HepG2 (cell line): ENCODE results near the gene COBL. TPM values are rescaled to one million over a fixed set of nuclear protein-coding genes. Genes with fewer than 3 reads are reported as not detected.

Experiments
- ATAC-seq: fragments of 200-7000 bp; cut with Tn5 transposase; 3 replicates; pipeline ENCODE4 v1.9.1; 2020; ENCODE audit warnings: mild to moderate bottlenecking, moderate library complexity
- BruUV-seq: library from RNA; stranded (reverse); fragments of 400-500 nt; replicated peaks from 2 replicates; lab custom pipeline; 2021; lab: Mats Ljungman, UMichigan
- CTCF ChIA-PET: fragments of 300-600 bp; formaldehyde crosslinking; extraction: SDS; loops from one replicate; lab custom pipeline; 2021; ENCODE audit warnings: low total read pairs, inconsistent platforms, low intra/inter-chr PET ratio; lab: Yijun Ruan, JAX
- POLR2A ChIA-PET: fragments of 350-600 bp; sonication (Branson Sonifier 250); formaldehyde crosslinking; loops from one replicate; lab custom pipeline; 2020; ENCODE audit warnings: antibody characterized with exemption, inconsistent platforms; lab: Yijun Ruan, JAX
- DNase-seq: peaks from one replicate; pipeline ENCODE4 v3.0.0-alpha.2; 2015; ENCODE audit warnings: low spot score
- FAIRE-seq: peaks from 3 replicates; lab custom pipeline; 2011; peaks lifted over from hg19 to GRCh38; lab: Jason Lieb, UNC
- H2AFZ ChIP-seq: one replicate; pipeline ENCODE4 v1.6.1; 2011; ENCODE audit warnings: low read length, inconsistent platforms
- H3K27ac ChIP-seq: fragments of 300-600 bp; 3 replicates; pipeline ENCODE4 v1.8.0; 2011; ENCODE audit warnings: mixed run types, mild to moderate bottlenecking, mixed read lengths, low read length, inconsistent platforms; ENCODE audit not compliant: insufficient read depth; ENCODE audit errors: extremely low read length
- H3K27me3 ChIP-seq, 2 experiments: fragments of 200-600 bp in 1 of 2; 2 replicates in 1 of 2; 3 replicates in 1 of 2; pipeline versions ENCODE4 v1.6.0 to v1.8.0; 2011; ENCODE audit warnings: low read length in 2 of 2, mild to moderate bottlenecking in 2 of 2, moderate library complexity in 2 of 2, inconsistent platforms in 1 of 2; ENCODE audit not compliant: insufficient read depth in 2 of 2, control insufficient read depth in 1 of 2
- H3K36me3 ChIP-seq, 2 experiments: fragments of 200-600 bp in 1 of 2; replicated peaks in 1 of 2; 2 replicates in 1 of 2; 3 replicates in 1 of 2; pipeline versions ENCODE4 v1.5.1 to v1.8.0; 2011; ENCODE audit warnings: low read length in 2 of 2, inconsistent platforms in 1 of 2; ENCODE audit not compliant: insufficient read depth in 2 of 2, control insufficient read depth in 1 of 2
- H3K4me1 ChIP-seq: 2 replicates; pipeline ENCODE4 v1.5.1; 2012; ENCODE audit warnings: low read length, inconsistent platforms; ENCODE audit not compliant: insufficient read depth
- H3K4me2 ChIP-seq: 2 replicates; pipeline ENCODE4 v1.6.0; 2011; ENCODE audit warnings: low read depth, low read length, inconsistent platforms
- H3K4me3 ChIP-seq, 3 experiments: fragments of 200-600 bp in 1 of 3; sonication (generic), shearing (Covaris generic) in 1 of 3; replicated peaks in 1 of 3; 2 replicates each; pipeline ENCODE4 v1.5.1; 2011 to 2016; ENCODE audit warnings: low read length in 3 of 3, inconsistent platforms in 2 of 3, low read depth in 2 of 3, mild to moderate bottlenecking in 2 of 3, control low read depth in 1 of 3, mixed read lengths in 1 of 3; ENCODE audit not compliant: insufficient read depth in 1 of 3
- H3K79me2 ChIP-seq: one replicate; pipeline ENCODE4 v1.6.1; 2011; ENCODE audit warnings: low read length, inconsistent platforms; ENCODE audit not compliant: insufficient read depth
- H3K9ac ChIP-seq: 2 replicates; pipeline ENCODE4 v1.6.0; 2011; ENCODE audit warnings: mild to moderate bottlenecking, low read depth, low read length, inconsistent platforms; ENCODE audit not compliant: insufficient read depth
- H3K9me3 ChIP-seq: 2 replicates; pipeline ENCODE4 v1.5.1; 2012; ENCODE audit warnings: mild to moderate bottlenecking, low read length
- H4K20me1 ChIP-seq: 2 replicates; pipeline ENCODE4 v1.6.0; 2011; ENCODE audit warnings: inconsistent platforms, mild to moderate bottlenecking, low read length, moderate library complexity; ENCODE audit not compliant: insufficient read depth
- NCOA1 ChIP-seq: sonication (generic); formaldehyde crosslinking; IDR thresholded peaks from 2 replicates; pipeline ENCODE4 v1.9.0; 2021; ENCODE audit warnings: missing genetic modification reagents
- NR2C2 ChIP-seq: sonication (generic); formaldehyde crosslinking; IDR thresholded peaks from 2 replicates; pipeline ENCODE4 v1.4.0; 2020; ENCODE audit warnings: missing genetic modification reagents, mild to moderate bottlenecking, moderate library complexity, borderline replicate concordance
- ZFP62 ChIP-seq: sonication (generic); formaldehyde crosslinking; IDR thresholded peaks from 2 replicates; pipeline ENCODE4 v1.4.0; 2020; ENCODE audit warnings: missing genetic modification reagents
- ZNF558 ChIP-seq: sonication (generic); formaldehyde crosslinking; IDR thresholded peaks from 2 replicates; pipeline ENCODE4 v1.9.0; 2022; ENCODE audit warnings: mild to moderate bottlenecking, missing genetic modification reagents, borderline replicate concordance
- WGBS: methylation state at CpG from one replicate; pipeline ENCODE4 v1.1.6; 2017; ENCODE audit warnings: low lambda C conversion rate; 5-methylcytosine and 5-hydroxymethylcytosine counted together
- in situ Hi-C: cut with HindIII; loops from 2 replicates; pipeline ENCODE4 v1.10.0; 2017; ENCODE audit warnings: low pct_unique_long_range_greater_than_20kb; ENCODE audit not compliant: extremely low pct_ligation_motif_present
- intact Hi-C: fragments of 100-400 bp; cut with micrococcal nuclease; formaldehyde crosslinking; loops from one replicate; pipeline ENCODE4 v1.10.0; 2022; ENCODE audit not compliant: unreplicated experiment
- polyA plus RNA-seq, 8 experiments: library from polyadenylated mRNA; depleted of rRNA in 3 of 8; stranded (reverse) in 7 of 8; unstranded in 1 of 8; fragments of >200 nt; fragmentation: Illumina TruSeq in 4 of 8; extraction: Trizol in 4 of 8; gene quantifications; 2 replicates each; pipeline versions ENCODE4 v1.2.1 to v1.2.3, GENCODE V29; 2011 to 2016; ENCODE audit warnings: low read depth in 4 of 8, missing spikeins in 1 of 8, mixed read lengths in 1 of 8; ENCODE audit not compliant: insufficient read depth in 1 of 8
- total RNA-seq, 5 experiments: library from RNA; depleted of rRNA; stranded (reverse); fragments of >200 nt; fragmentation: Illumina TruSeq; extraction: Trizol; gene quantifications; 2 replicates each; pipeline ENCODE4 v1.2.3, GENCODE V29; 2016; ENCODE audit warnings: low read depth in 1 of 5

Gene COBL
- total and polyA plus RNA-seq, 2 of the 13 experiments (the other 11 are each of a cell fraction or from before 2014, with no cell fraction given) = 3.8 to 4.9 TPM

- no peaks in the 10 kb centered on the region for H3K4me1 ChIP-seq
- no peak overlapping the region for H3K4me3 ChIP-seq
- ChIA-PET POLR2A (no interaction called here), CTCF (no interaction called here)
- H3K9me3 ChIP-seq = no peaks in the 10 kb centered on the region
- no peak for FAIRE-seq
- H2AFZ ChIP-seq = no peak overlapping the region
- WGBS = 86% methylated on average over 2 of the region's 2 CpGs
- H3K27ac ChIP-seq = no peak overlapping the region
- BruUV-seq = no TSS peak
- H4K20me1 ChIP-seq = no peaks in the 10 kb centered on the region
- H3K4me2 ChIP-seq = no peak overlapping the region
- no peaks in the 10 kb centered on the region for H3K27me3 ChIP-seq
- H3K79me2 ChIP-seq = peaks cover 3% of the 10 kb centered on the region
- in situ Hi-C loops = loop anchor here (10.0 kb wide), 1 partner anchor 141 kb away; no protein-coding TSS in a partner anchor
- DNase-seq = no peak
- TF ChIP-seq NCOA1 (CRISPR knock-in tag) (no peak), ZFP62 (CRISPR knock-in tag) (no peak)
- TF ChIP-seq, all 625 proteins: peak for 0
- H3K9ac ChIP-seq = no peak overlapping the region
- intact Hi-C loops = no loop called here
- peaks cover 3 to 11% of the 10 kb centered on the region in 2 experiments; a peak in 2 of 5 replicates for H3K36me3 ChIP-seq
- ATAC-seq = no peak
These were observed 93.1 kb downstream of the COBL start for GRCh38 chr7:51223505-51223904.

GRCh38 chr7:51222916-51223315 is 93.7 kb downstream of the COBL start:
- Histone ChIP-seq H3K27ac (no peak overlapping the region), H3K36me3 (peaks cover 3 to 11% of the 10 kb centered on the region in 2 experiments; a peak in 2 of 5 replicates), H3K4me1 (no peaks in the 10 kb centered on the region), H2AFZ (no peak overlapping the region), H3K4me3 (no peak overlapping the region), H3K4me2 (no peak overlapping the region), H3K9ac (no peak overlapping the region), H3K9me3 (no peaks in the 10 kb centered on the region), H4K20me1 (no peaks in the 10 kb centered on the region), H3K79me2 (peaks cover 3% of the 10 kb centered on the region), H3K27me3 (no peaks in the 10 kb centered on the region)
- WGBS = 94% methylated on average over 10 of the region's 10 CpGs
- POLR2A ChIA-PET = no interaction called here
- no TSS peak for BruUV-seq
- in situ Hi-C loops = loop anchor here (10.0 kb wide), 1 partner anchor 142 kb away; no protein-coding TSS in a partner anchor
- ATAC-seq = no peak
- TF ChIP-seq ZNF558 (CRISPR knock-in tag) = no peak
- no peak for TF ChIP-seq NR2C2
- DNase-seq = no peak
- intact Hi-C loops = no loop called here
- no peak for FAIRE-seq
- CTCF ChIA-PET = no interaction called here
